Breast epithelium (tissue), 4 donors: ENCODE measurements around the gene FEM1B. TPM values are rescaled to one million over a fixed set of nuclear protein-coding genes. Genes with fewer than 3 reads are reported as not detected.

Source experiments
- DNase-seq, 2 donors: peaks; one replicate each; pipeline ENCODE4 v3.0.0-alpha.2; 2019; ENCODE audit warnings: low spot score in 2 of 2
- H3K27ac ChIP-seq, 2 donors: fragments of 200-600 bp; sonication (generic) in 1 of 2; one replicate each; pipeline ENCODE4 v1.5.1; 2016 to 2019; ENCODE audit warnings: mild to moderate bottlenecking in 1 of 2
- H3K27me3 ChIP-seq, 2 donors: fragments of 200-600 bp; sonication (generic) in 1 of 2; one replicate each; pipeline versions ENCODE4 v1.5.1 to v1.6.0; 2017 to 2019; ENCODE audit warnings: control low read depth in 1 of 2, mild to moderate bottlenecking in 1 of 2
- H3K36me3 ChIP-seq: fragments of 200-600 bp; one replicate; pipeline ENCODE4 v1.5.1; 2019
- H3K4me1 ChIP-seq, 2 donors: fragments of 200-600 bp; sonication (generic); one replicate each; pipeline ENCODE4 v1.5.1; 2016 to 2019; ENCODE audit warnings: control low read depth in 1 of 2
- H3K4me3 ChIP-seq, 3 donors: fragments of 200-600 bp; sonication (generic); 1 replicate in 2 of 3; 2 replicates in 1 of 3; pipeline ENCODE4 v1.5.1; 2016 to 2019; ENCODE audit warnings: mild to moderate bottlenecking in 3 of 3, moderate library complexity in 2 of 3
- H3K9me3 ChIP-seq, 2 donors: fragments of 200-600 bp; sonication (generic) in 1 of 2; one replicate each; pipeline ENCODE4 v1.5.1; 2016 to 2019; ENCODE audit warnings: control low read depth in 1 of 2
- CTCF ChIP-seq, 3 donors: fragments of 450-650 bp; IDR thresholded peaks; one replicate each; pipeline ENCODE4 v1.5.1; 2016 to 2017; ENCODE audit warnings: antibody characterized with exemption in 3 of 3, mild to moderate bottlenecking in 3 of 3, moderate library complexity in 3 of 3
- POLR2A ChIP-seq: fragments of 450-650 bp; IDR thresholded peaks from one replicate; pipeline ENCODE4 v1.6.1; 2016; ENCODE audit warnings: antibody characterized with exemption, mild to moderate bottlenecking, moderate library complexity
- POLR2AphosphoS5 ChIP-seq, 3 donors: sonication (generic); formaldehyde crosslinking; IDR thresholded peaks; one replicate each; pipeline ENCODE4 v1.6.1; 2017; ENCODE audit warnings: antibody characterized with exemption in 3 of 3
- intact Hi-C: fragments of 100-400 bp; cut with DNase I; formaldehyde crosslinking; loops from one replicate; pipeline ENCODE4 v1.15.1; 2023; ENCODE audit warnings: low total_unique reads
- total RNA-seq, 3 donors: library from RNA; depleted of rRNA; stranded (reverse); fragments of >200 nt; gene quantifications; one replicate each; pipeline ENCODE4 v1.1.0, GENCODE V29; 2016

FEM1B gene
- total RNA-seq, 3 donors from 2014 or later = 48.5 to 82.7 (median 60.0) TPM

- peak; percentile 14 to 43 for DNase-seq
Measured at GRCh38 chr15:68316061-68316804, 38.7 kb downstream of the FEM1B start.

DNA sequence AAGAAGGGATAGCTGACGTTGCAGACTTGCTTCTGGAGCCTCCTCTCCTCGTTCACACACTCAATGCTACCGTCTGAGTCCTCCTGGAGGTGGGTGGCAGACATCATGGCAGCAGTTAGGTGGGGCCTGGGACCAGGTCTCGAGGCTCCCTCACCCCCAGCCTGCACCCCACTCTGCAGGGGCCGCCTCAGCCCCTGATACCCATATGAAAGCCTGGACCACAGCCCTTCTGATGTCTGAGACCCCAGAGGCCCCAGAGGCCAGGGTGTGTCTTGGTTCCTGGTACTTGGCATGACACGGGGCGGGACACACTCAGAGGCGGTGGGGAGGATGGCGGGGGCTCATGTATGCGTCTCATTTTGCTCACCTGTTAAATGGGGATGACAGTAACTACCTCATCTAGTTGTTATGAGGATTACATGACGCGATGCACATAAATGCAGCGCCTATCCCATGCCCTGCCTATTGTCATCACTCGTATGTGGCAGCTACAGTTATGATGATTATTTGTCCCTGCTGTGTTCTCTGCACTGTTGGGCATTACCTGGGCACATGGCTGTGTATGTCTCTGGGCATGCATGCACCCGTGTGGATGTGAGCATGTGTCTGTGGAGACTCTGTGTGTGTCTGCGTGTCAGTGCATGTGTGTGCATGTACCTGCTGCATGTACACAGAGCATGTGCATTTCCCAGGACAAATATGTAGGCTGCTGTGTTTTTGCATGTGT, 39.9 kb downstream of the FEM1B start:
- no peak overlapping the region for H3K27ac ChIP-seq
- H3K4me3 ChIP-seq = no peak overlapping the region
- no peaks in the 10 kb centered on the region for H3K9me3 ChIP-seq
- no peaks in the 10 kb centered on the region for H3K36me3 ChIP-seq
- TF ChIP-seq CTCF (IDR thresholded peaks at IDR 0.05) (no peak), POLR2A (no peak), POLR2AphosphoS5 (IDR thresholded peaks at IDR 0.05) (no peak)
- H3K4me1 ChIP-seq = no peaks in the 10 kb centered on the region
- intact Hi-C loops = no loop called here
- peak in 1 of 2 donors; percentile 35 for DNase-seq
- H3K27me3 ChIP-seq = no peaks in the 10 kb centered on the region

More at GRCh38 chr15:68316061-68316804, 38.7 kb downstream of the FEM1B start:
- H3K27ac ChIP-seq = no peak overlapping the region
- no peaks in the 10 kb centered on the region for H3K36me3 ChIP-seq
- H3K4me3 ChIP-seq = no peak overlapping the region
- no peaks in the 10 kb centered on the region for H3K27me3 ChIP-seq
- no peaks in the 10 kb centered on the region for H3K4me1 ChIP-seq
- intact Hi-C loops = no loop called here
- TF ChIP-seq POLR2AphosphoS5 (IDR thresholded peaks at IDR 0.05) (no peak), POLR2A (no peak), CTCF (IDR thresholded peaks at IDR 0.05) (no peak)
- H3K9me3 ChIP-seq = no peaks in the 10 kb centered on the region

- TF ChIP-seq POLR2AphosphoS5 (IDR thresholded peaks at IDR 0.05) (no peak), POLR2A (no peak), CTCF (IDR thresholded peaks at IDR 0.05) (no peak)
- H3K27ac ChIP-seq = no peak overlapping the region
- H3K36me3 ChIP-seq = no peaks in the 10 kb centered on the region
- intact Hi-C loops = no loop called here
- no peaks in the 10 kb centered on the region for H3K27me3 ChIP-seq
- no peaks in the 10 kb centered on the region for H3K9me3 ChIP-seq
- no peak overlapping the region for H3K4me3 ChIP-seq
- no peaks in the 10 kb centered on the region for H3K4me1 ChIP-seq
- peak in 1 of 2 donors; percentile 46 for DNase-seq
Measured at GRCh38 chr15:68318008-68318835, 40.7 kb downstream of the FEM1B start.

GRCh38 chr15:68318931-68319909, 41.7 kb downstream of the FEM1B start:
- H3K27me3 ChIP-seq = no peaks in the 10 kb centered on the region
- no peaks in the 10 kb centered on the region for H3K9me3 ChIP-seq
- H3K36me3 ChIP-seq = no peaks in the 10 kb centered on the region
- no peak overlapping the region for H3K27ac ChIP-seq
- DNase-seq = peak in 1 of 2 donors; percentile 44
- no peak overlapping the region for H3K4me3 ChIP-seq
- intact Hi-C loops = no loop called here
- no peaks in the 10 kb centered on the region for H3K4me1 ChIP-seq
- TF ChIP-seq POLR2AphosphoS5 (IDR thresholded peaks at IDR 0.05) (no peak), POLR2A (no peak), CTCF (IDR thresholded peaks at IDR 0.05) (no peak)
